Upper lobe of left lung (tissue), 4 donors: ENCODE results near the gene SURF1.
"Not testable (repeated sequence)": the region's sequence is repeated elsewhere in the genome, so short reads cannot be mapped to it uniquely, and the experiment has no call there.

ENCODE experiments used
- CTCF ChIP-seq, 6 experiments: fragments of 450-650 bp in 4 of 6; fragments of 200-600 bp in 2 of 6; sonication (generic) in 2 of 6; IDR thresholded peaks; one replicate each; pipeline ENCODE4 v1.5.1; 2016 to 2019; ENCODE audit warnings: antibody characterized with exemption in 6 of 6
- POLR2A ChIP-seq, 4 donors: fragments of 450-650 bp; IDR thresholded peaks; one replicate each; pipeline ENCODE4 v1.5.1; 2016 to 2017; ENCODE audit warnings: antibody characterized with exemption in 4 of 4, mild to moderate bottlenecking in 2 of 4
- POLR2AphosphoS5 ChIP-seq, 2 donors: sonication (generic); formaldehyde crosslinking; IDR thresholded peaks; one replicate each; pipeline ENCODE4 v1.5.1; 2017; ENCODE audit warnings: antibody characterized with exemption in 2 of 2

GRCh38 chr9:133329306-133330156 lies 26.8 kb downstream of the SURF1 start:
- peak; percentile 30 to 78 (median 58) for TF ChIP-seq CTCF (IDR thresholded peaks at IDR 0.05)
- TF ChIP-seq POLR2A, POLR2AphosphoS5 (IDR thresholded peaks at IDR 0.05): not testable (repeated sequence)
